Measurements from ENCODE around the gene CALHM1.
"Not testable (repeated sequence)": the region's sequence is repeated elsewhere in the genome, so short reads cannot be mapped to it uniquely, and the experiment has no call there.

GRCh38 chr10:103486635-103487409 is 28.1 kb upstream of the CALHM1 start:
- TF ChIP-seq POLR2A (IDR thresholded peaks at IDR 0.05); CTCF (IDR thresholded peaks at IDR 0.05 in 4 of 5, conservative IDR thresholded peaks at IDR 0.05 in 1 of 5): not testable (repeated sequence)

All from gastrocnemius medialis (tissue), 4 donors.